HepG2 (cell line): ENCODE data around the gene CMTR2. TPM values are rescaled to one million over a fixed set of nuclear protein-coding genes. Genes with fewer than 3 reads are reported as not detected.

Experiments
- ARID4A ChIP-seq: sonication (generic); formaldehyde crosslinking; IDR thresholded peaks from 2 replicates; pipeline ENCODE4 v1.5.0; 2020; ENCODE audit warnings: mild to moderate bottlenecking, missing genetic modification reagents, borderline replicate concordance
- ATRX ChIP-seq: sonication (generic); formaldehyde crosslinking; IDR thresholded peaks from 2 replicates; pipeline ENCODE4 v1.4.0; 2020; ENCODE audit warnings: missing genetic modification reagents, borderline replicate concordance
- EP300 ChIP-seq, 3 experiments: sonication (generic) in 1 of 3; formaldehyde crosslinking in 1 of 3; IDR thresholded peaks; 2 replicates each; pipeline versions ENCODE4 v1.5.1 to v1.6.1; 2011 to 2020; ENCODE audit warnings: low read depth in 2 of 3, low read length in 2 of 3, borderline replicate concordance in 1 of 3, improper control_type of control experiment in 1 of 3, mild to moderate bottlenecking in 1 of 3, missing genetic modification reagents in 1 of 3, moderate library complexity in 1 of 3
- ETV6 ChIP-seq: sonication (generic); formaldehyde crosslinking; conservative IDR thresholded peaks from 2 replicates; pipeline ENCODE4 v1.4.0; 2020; ENCODE audit warnings: missing genetic modification reagents
- GABPB1 ChIP-seq: IDR thresholded peaks from 2 replicates; pipeline ENCODE4 v1.6.1; 2016; ENCODE audit warnings: mild to moderate bottlenecking, missing genetic modification reagents, moderate library complexity, missing compliant biosample characterization
- GATAD1 ChIP-seq: IDR thresholded peaks from 2 replicates; pipeline ENCODE4 v1.6.1; 2016; ENCODE audit warnings: missing genetic modification reagents, missing compliant biosample characterization
- ISX ChIP-seq: sonication (generic); formaldehyde crosslinking; conservative IDR thresholded peaks from 2 replicates; pipeline ENCODE4 v1.5.0; 2020; ENCODE audit warnings: missing genetic modification reagents
- KLF13 ChIP-seq: sonication (generic); formaldehyde crosslinking; IDR thresholded peaks from 2 replicates; pipeline ENCODE4 v1.4.0; 2020; ENCODE audit warnings: mild to moderate bottlenecking, missing genetic modification reagents
- MAF1 ChIP-seq: sonication (generic); formaldehyde crosslinking; IDR thresholded peaks from 2 replicates; pipeline ENCODE4 v1.5.0; 2020; ENCODE audit warnings: missing genetic modification reagents, borderline replicate concordance
- NR2F2 ChIP-seq: IDR thresholded peaks from 2 replicates; pipeline ENCODE4 v1.6.1; 2012; ENCODE audit warnings: low read depth, inconsistent platforms, borderline replicate concordance
- POGK ChIP-seq: sonication (generic); formaldehyde crosslinking; conservative IDR thresholded peaks from 2 replicates; pipeline ENCODE4 v1.8.0; 2022; ENCODE audit warnings: mild to moderate bottlenecking, moderate library complexity, missing genetic modification reagents
- PPARG ChIP-seq: conservative IDR thresholded peaks from 2 replicates; pipeline ENCODE4 v1.6.1; 2016; ENCODE audit warnings: missing biosample characterization, missing genetic modification reagents
- TOPORS ChIP-seq: sonication (generic); formaldehyde crosslinking; IDR thresholded peaks from 2 replicates; pipeline ENCODE4 v1.8.0; 2023; ENCODE audit warnings: mild to moderate bottlenecking, missing genetic modification reagents
- TP53 ChIP-seq: sonication (generic); formaldehyde crosslinking; conservative IDR thresholded peaks from 2 replicates; pipeline ENCODE4 v1.4.0; 2020; ENCODE audit warnings: missing genetic modification reagents
- ZNF3 ChIP-seq: IDR thresholded peaks from 2 replicates; pipeline ENCODE4 v1.7.0; 2017; ENCODE audit warnings: inconsistent platforms
- ZNF598 ChIP-seq: sonication (generic); formaldehyde crosslinking; IDR thresholded peaks from 2 replicates; pipeline ENCODE4 v1.5.1; 2020; ENCODE audit warnings: mild to moderate bottlenecking, missing genetic modification reagents, borderline replicate concordance
- ZNF766 ChIP-seq: sonication (generic); formaldehyde crosslinking; IDR thresholded peaks from 2 replicates; pipeline ENCODE4 v1.5.0; 2020; ENCODE audit warnings: missing genetic modification reagents, borderline replicate concordance
- polyA plus RNA-seq, 8 experiments: library from polyadenylated mRNA; depleted of rRNA in 3 of 8; stranded (reverse) in 7 of 8; unstranded in 1 of 8; fragments of >200 nt; fragmentation: Illumina TruSeq in 4 of 8; extraction: Trizol in 4 of 8; gene quantifications; 2 replicates each; pipeline versions ENCODE4 v1.2.1 to v1.2.3, GENCODE V29; 2011 to 2016; ENCODE audit warnings: low read depth in 4 of 8, missing spikeins in 1 of 8, mixed read lengths in 1 of 8; ENCODE audit not compliant: insufficient read depth in 1 of 8
- total RNA-seq, 5 experiments: library from RNA; depleted of rRNA; stranded (reverse); fragments of >200 nt; fragmentation: Illumina TruSeq; extraction: Trizol; gene quantifications; 2 replicates each; pipeline ENCODE4 v1.2.3, GENCODE V29; 2016; ENCODE audit warnings: low read depth in 1 of 5
- TF ChIP-seq, protein P1 (sequence below): IDR thresholded peaks from 2 replicates; pipeline ENCODE4 v1.6.1; 2018; ENCODE audit warnings: missing genetic modification reagents
- TF ChIP-seq, protein P2 (sequence below): sonication (generic); formaldehyde crosslinking; IDR thresholded peaks from 2 replicates; pipeline ENCODE4 v1.5.1; 2020; ENCODE audit warnings: mild to moderate bottlenecking, moderate library complexity, missing genetic modification reagents

The CMTR2 gene
- total and polyA plus RNA-seq, 2 of the 13 experiments (the other 11 are each of a cell fraction or from before 2014, with no cell fraction given), result 15.0 to 19.9 TPM

DNA sequence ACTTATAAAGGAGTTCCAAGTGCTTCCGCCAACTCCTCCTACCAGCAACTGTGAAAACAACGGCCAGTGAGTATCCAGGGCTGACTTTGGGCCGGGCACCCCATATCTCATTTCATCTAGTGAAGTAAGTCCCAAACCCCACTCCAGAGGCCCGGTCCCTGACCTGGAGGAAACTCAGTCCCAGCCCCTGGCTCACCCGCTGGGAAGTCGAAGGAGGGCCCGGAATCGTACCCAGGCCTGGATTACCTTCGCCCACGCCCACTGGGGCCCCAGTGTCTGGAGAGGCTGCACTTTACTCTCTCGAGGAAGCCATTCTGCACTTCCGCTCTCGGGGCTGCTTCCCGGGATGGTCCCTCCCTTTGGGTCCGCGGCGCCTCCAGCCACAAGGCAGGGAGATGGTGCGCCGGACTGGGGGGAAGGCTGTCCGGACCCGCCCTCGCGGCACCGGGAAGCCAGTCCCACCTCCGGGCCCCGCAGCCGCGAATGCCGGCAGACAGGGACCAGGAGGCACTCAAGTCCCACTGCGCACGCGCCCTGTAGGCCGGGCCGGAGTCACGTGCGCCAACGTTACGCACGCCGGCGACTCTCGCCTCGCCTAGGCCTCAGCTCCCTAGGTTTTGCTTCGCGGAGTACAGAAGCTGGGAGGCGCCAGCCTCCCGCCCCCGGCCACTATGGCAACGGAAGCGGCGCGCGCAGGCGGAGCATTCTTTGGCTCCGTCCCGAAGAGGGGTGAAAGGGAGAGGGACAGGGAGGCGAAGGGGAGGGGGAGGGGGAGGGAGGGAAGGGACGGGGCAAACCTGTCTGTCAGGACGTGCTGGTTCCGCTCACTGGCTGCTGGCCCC, at the start of gene CMTR2 (continued):
- peak; percentile 93 for TF ChIP-seq ARID4A
- no peak for TF ChIP-seq ZNF3
- TF ChIP-seq GATAD1, result peak; percentile 81
- TF ChIP-seq ZNF598 (CRISPR knock-in tag), result peak; percentile 99
- TF ChIP-seq TP53 (CRISPR knock-in tag), result peak; percentile 89; the same call in 1 of the 2 replicates
- peak; percentile 85; the same call in 1 of the 2 replicates for TF ChIP-seq TOPORS (CRISPR knock-in tag)
- peak; percentile 95; the same call in 1 of the 2 replicates for TF ChIP-seq ZNF766 (CRISPR knock-in tag)
- 0 out of 2 replicates have a peak, but pooled peaks have one; percentile 72 for TF ChIP-seq MAF1 (CRISPR knock-in tag)
- TF ChIP-seq NR2F2, result peak; percentile 43; the same call in 1 of the 2 replicates
- TF ChIP-seq PPARG (CRISPR knock-in tag), result peak; percentile 71; the same call in 1 of the 2 replicates
- peak; percentile 65; the same call in 1 of the 2 replicates for TF ChIP-seq ISX (CRISPR knock-in tag)
- peak; percentile 97; the same call in 1 of the 2 replicates for TF ChIP-seq KLF13 (CRISPR knock-in tag)
- peak; percentile 92 for TF ChIP-seq GABPB1 (CRISPR knock-in tag)
- TF ChIP-seq EP300 (IDR thresholded peaks at IDR 0.05; ENCODE audit: low read depth in 2 of 2, low read length in 2 of 2), result no peak
- peak; percentile 49; the same call in 1 of the 2 replicates for TF ChIP-seq EP300 (CRISPR knock-in tag; IDR thresholded peaks at IDR 0.05; ENCODE audit: borderline replicate concordance)
- TF ChIP-seq, protein P1, sequence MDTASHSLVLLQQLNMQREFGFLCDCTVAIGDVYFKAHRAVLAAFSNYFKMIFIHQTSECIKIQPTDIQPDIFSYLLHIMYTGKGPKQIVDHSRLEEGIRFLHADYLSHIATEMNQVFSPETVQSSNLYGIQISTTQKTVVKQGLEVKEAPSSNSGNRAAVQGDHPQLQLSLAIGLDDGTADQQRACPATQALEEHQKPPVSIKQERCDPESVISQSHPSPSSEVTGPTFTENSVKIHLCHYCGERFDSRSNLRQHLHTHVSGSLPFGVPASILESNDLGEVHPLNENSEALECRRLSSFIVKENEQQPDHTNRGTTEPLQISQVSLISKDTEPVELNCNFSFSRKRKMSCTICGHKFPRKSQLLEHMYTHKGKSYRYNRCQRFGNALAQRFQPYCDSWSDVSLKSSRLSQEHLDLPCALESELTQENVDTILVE, result peak; percentile 96
- peak; percentile 99 for TF ChIP-seq POGK (CRISPR knock-in tag)
- TF ChIP-seq, protein P2, sequence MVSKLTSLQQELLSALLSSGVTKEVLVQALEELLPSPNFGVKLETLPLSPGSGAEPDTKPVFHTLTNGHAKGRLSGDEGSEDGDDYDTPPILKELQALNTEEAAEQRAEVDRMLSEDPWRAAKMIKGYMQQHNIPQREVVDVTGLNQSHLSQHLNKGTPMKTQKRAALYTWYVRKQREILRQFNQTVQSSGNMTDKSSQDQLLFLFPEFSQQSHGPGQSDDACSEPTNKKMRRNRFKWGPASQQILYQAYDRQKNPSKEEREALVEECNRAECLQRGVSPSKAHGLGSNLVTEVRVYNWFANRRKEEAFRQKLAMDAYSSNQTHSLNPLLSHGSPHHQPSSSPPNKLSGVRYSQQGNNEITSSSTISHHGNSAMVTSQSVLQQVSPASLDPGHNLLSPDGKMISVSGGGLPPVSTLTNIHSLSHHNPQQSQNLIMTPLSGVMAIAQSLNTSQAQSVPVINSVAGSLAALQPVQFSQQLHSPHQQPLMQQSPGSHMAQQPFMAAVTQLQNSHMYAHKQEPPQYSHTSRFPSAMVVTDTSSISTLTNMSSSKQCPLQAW (CRISPR knock-in tag), result peak; percentile 97
- TF ChIP-seq ATRX, result no peak
- peak; percentile 88; the same call in 1 of the 2 replicates for TF ChIP-seq ETV6
